HEK293 (cell line): ENCODE measurements around the gene OR56B1.

Experiments
- CTCF ChIA-PET: fragments of 350-600 bp; formaldehyde crosslinking; extraction: SDS; loops from one replicate; lab custom pipeline; 2021; ENCODE audit warnings: antibody characterized with exemption; lab: Yijun Ruan, JAX
- POLR2A ChIA-PET: fragments of 300-600 bp; formaldehyde crosslinking; extraction: SDS; loops from one replicate; lab custom pipeline; 2020; ENCODE audit warnings: antibody characterized with exemption, inconsistent platforms; lab: Yijun Ruan, JAX
- H3K27ac ChIP-seq: fragments of 200-500 bp; sonication (Bioruptor generic); 2 replicates; pipeline ENCODE4 v1.5.1; 2014; ENCODE audit warnings: low read depth, low read length, control low read depth, inconsistent platforms; ENCODE audit errors: extremely low read depth
- H3K36me3 ChIP-seq, 2 experiments: fragments of 200-500 bp in 1 of 2; sonication (Bioruptor generic) in 1 of 2; 1 replicate in 1 of 2; 2 replicates in 1 of 2; pipeline ENCODE4 v1.5.1; 2014 to 2017; ENCODE audit warnings: inconsistent platforms in 2 of 2, low read length in 2 of 2; ENCODE audit not compliant: control insufficient read depth in 2 of 2, insufficient read depth in 1 of 2
- H3K4me1 ChIP-seq: fragments of 200-500 bp; sonication (Bioruptor generic); 2 replicates; pipeline ENCODE4 v1.5.1; 2014; ENCODE audit warnings: mild to moderate bottlenecking, low read length, inconsistent platforms; ENCODE audit not compliant: control insufficient read depth, insufficient read depth
- H3K4me3 ChIP-seq: 2 replicates; pipeline ENCODE4 v1.5.1; 2011; ENCODE audit warnings: low read depth, mild to moderate bottlenecking, control low read depth, low read length, moderate library complexity
- H3K9me3 ChIP-seq: fragments of 200-500 bp; sonication (Bioruptor generic); 2 replicates; pipeline ENCODE4 v1.5.1; 2014; ENCODE audit warnings: low read depth, low read length, inconsistent platforms; ENCODE audit not compliant: control insufficient read depth, insufficient read depth
- BCL11B ChIP-seq: fragments of 450-650 bp; formaldehyde crosslinking; IDR thresholded peaks from 2 replicates; pipeline ENCODE4 v1.5.1; 2016; ENCODE audit warnings: low read depth, missing biosample characterization, missing genetic modification characterization
- EGR2 ChIP-seq: fragments of 450-650 bp; formaldehyde crosslinking; IDR thresholded peaks from 2 replicates; pipeline ENCODE4 v1.5.1; 2016; ENCODE audit warnings: low read depth, missing biosample characterization, missing genetic modification characterization
- GLIS1 ChIP-seq: fragments of 450-650 bp; formaldehyde crosslinking; IDR thresholded peaks from 2 replicates; pipeline ENCODE4 v1.5.1; 2016; ENCODE audit warnings: missing biosample characterization, missing genetic modification characterization
- GLIS2 ChIP-seq: fragments of 450-650 bp; formaldehyde crosslinking; IDR thresholded peaks from 2 replicates; pipeline ENCODE4 v1.5.1; 2016; ENCODE audit warnings: missing biosample characterization, missing genetic modification characterization
- YY1 ChIP-seq: fragments of 450-650 bp; formaldehyde crosslinking; IDR thresholded peaks from 2 replicates; pipeline ENCODE4 v1.5.1; 2018; ENCODE audit warnings: missing biosample characterization, missing genetic modification characterization
- ZBTB20 ChIP-seq: fragments of 450-650 bp; formaldehyde crosslinking; IDR thresholded peaks from 2 replicates; pipeline ENCODE4 v1.5.1; 2016; ENCODE audit warnings: missing biosample characterization, missing genetic modification characterization
- ZFP37 ChIP-seq: fragments of 450-650 bp; formaldehyde crosslinking; IDR thresholded peaks from 2 replicates; pipeline ENCODE4 v1.5.1; 2016; ENCODE audit warnings: missing biosample characterization, missing genetic modification characterization
- ZNF114 ChIP-seq: fragments of 450-650 bp; formaldehyde crosslinking; IDR thresholded peaks from 2 replicates; pipeline ENCODE4 v1.5.0; 2017; ENCODE audit warnings: missing biosample characterization, missing genetic modification characterization
- ZNF157 ChIP-seq: fragments of 450-650 bp; formaldehyde crosslinking; IDR thresholded peaks from 2 replicates; pipeline ENCODE4 v1.5.1; 2016; ENCODE audit warnings: missing biosample characterization, missing genetic modification characterization
- ZNF214 ChIP-seq: fragments of 450-650 bp; formaldehyde crosslinking; IDR thresholded peaks from 2 replicates; pipeline ENCODE4 v1.5.1; 2017; ENCODE audit warnings: missing biosample characterization, mild to moderate bottlenecking, missing genetic modification characterization, borderline replicate concordance
- ZNF266 ChIP-seq: fragments of 450-650 bp; formaldehyde crosslinking; IDR thresholded peaks from 2 replicates; pipeline ENCODE4 v1.5.1; 2016; ENCODE audit warnings: missing biosample characterization, missing genetic modification characterization, low read depth
- ZNF302 ChIP-seq: fragments of 450-650 bp; formaldehyde crosslinking; IDR thresholded peaks from 2 replicates; pipeline ENCODE4 v1.5.1; 2016; ENCODE audit warnings: missing biosample characterization, missing genetic modification characterization, low read depth
- ZNF354C ChIP-seq: fragments of 450-650 bp; formaldehyde crosslinking; IDR thresholded peaks from 2 replicates; pipeline ENCODE4 v1.5.1; 2016; ENCODE audit warnings: missing biosample characterization, missing genetic modification characterization, low read depth, borderline replicate concordance
- ZNF391 ChIP-seq: fragments of 450-650 bp; formaldehyde crosslinking; IDR thresholded peaks from 2 replicates; pipeline ENCODE4 v1.5.1; 2016; ENCODE audit warnings: low read depth, missing biosample characterization, missing genetic modification characterization, borderline replicate concordance
- ZNF404 ChIP-seq: fragments of 450-650 bp; formaldehyde crosslinking; IDR thresholded peaks from 2 replicates; pipeline ENCODE4 v1.5.1; 2017; ENCODE audit warnings: missing biosample characterization, missing genetic modification characterization
- ZNF529 ChIP-seq: fragments of 450-650 bp; formaldehyde crosslinking; IDR thresholded peaks from 2 replicates; pipeline ENCODE4 v1.5.1; 2017; ENCODE audit warnings: missing genetic modification characterization, missing biosample characterization; ENCODE audit not compliant: insufficient replicate concordance
- ZNF560 ChIP-seq: fragments of 450-650 bp; formaldehyde crosslinking; IDR thresholded peaks from 2 replicates; pipeline ENCODE4 v1.5.1; 2017; ENCODE audit warnings: missing biosample characterization, missing genetic modification characterization, borderline replicate concordance
- ZNF571 ChIP-seq: fragments of 450-650 bp; formaldehyde crosslinking; IDR thresholded peaks from 2 replicates; pipeline ENCODE4 v1.5.0; 2017; ENCODE audit warnings: missing biosample characterization, missing genetic modification characterization
- ZNF670 ChIP-seq: fragments of 450-650 bp; formaldehyde crosslinking; IDR thresholded peaks from 2 replicates; pipeline ENCODE4 v1.5.1; 2016; ENCODE audit warnings: missing biosample characterization, missing genetic modification characterization, low read depth
- ZNF785 ChIP-seq: fragments of 450-650 bp; formaldehyde crosslinking; IDR thresholded peaks from 2 replicates; pipeline ENCODE4 v1.5.1; 2016; ENCODE audit warnings: missing biosample characterization, missing genetic modification characterization
- ZNF837 ChIP-seq: fragments of 450-650 bp; formaldehyde crosslinking; IDR thresholded peaks from 2 replicates; pipeline ENCODE4 v1.5.1; 2016; ENCODE audit warnings: missing biosample characterization, missing genetic modification characterization
- TF ChIP-seq, protein P1 (sequence below): fragments of 450-650 bp; formaldehyde crosslinking; IDR thresholded peaks from 2 replicates; pipeline ENCODE4 v1.5.1; 2016; ENCODE audit warnings: missing biosample characterization, missing genetic modification characterization
- TF ChIP-seq, protein P2 (sequence below): fragments of 450-650 bp; formaldehyde crosslinking; IDR thresholded peaks from 2 replicates; pipeline ENCODE4 v1.5.1; 2016; ENCODE audit warnings: missing biosample characterization, missing genetic modification characterization
- TF ChIP-seq, protein P3 (sequence below): fragments of 450-650 bp; formaldehyde crosslinking; IDR thresholded peaks from 2 replicates; pipeline ENCODE4 v1.5.1; 2017; ENCODE audit warnings: missing biosample characterization, mild to moderate bottlenecking, missing genetic modification characterization, moderate library complexity

Gene OR56B1

DNA sequence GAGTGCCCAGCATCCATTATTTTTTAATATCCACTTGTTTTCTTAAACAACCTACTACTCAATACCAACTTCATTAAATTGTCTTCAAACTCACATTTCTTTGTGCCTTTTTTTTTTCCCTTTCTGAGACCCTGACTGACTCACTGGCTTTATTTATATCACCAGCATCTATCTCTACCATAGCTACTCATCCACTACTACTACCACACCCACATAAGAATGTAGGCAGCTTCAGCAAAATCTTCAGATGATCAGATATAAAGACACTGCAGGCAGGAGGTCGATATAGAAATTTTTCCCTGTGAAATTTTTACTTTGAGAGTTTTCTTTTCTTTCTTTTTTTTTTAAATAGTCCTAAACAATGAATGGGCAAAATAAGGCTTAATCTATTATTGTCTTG lies 2.2 kb downstream of the OR56B1 start:
- ChIA-PET CTCF (no interaction called here), POLR2A (no interaction called here)
- no peaks in the 10 kb centered on the region for H3K9me3 ChIP-seq
- no peak overlapping the region for H3K4me3 ChIP-seq
- no peaks in the 10 kb centered on the region for H3K4me1 ChIP-seq
- TF ChIP-seq GLIS1 (tag by site-specific recombination) (no peak), GLIS2 (tag by site-specific recombination) (no peak), ZBTB20 (tag by site-specific recombination) (no peak)
- H3K27ac ChIP-seq = no peak overlapping the region
- H3K36me3 ChIP-seq = no peaks in the 10 kb centered on the region

DNA sequence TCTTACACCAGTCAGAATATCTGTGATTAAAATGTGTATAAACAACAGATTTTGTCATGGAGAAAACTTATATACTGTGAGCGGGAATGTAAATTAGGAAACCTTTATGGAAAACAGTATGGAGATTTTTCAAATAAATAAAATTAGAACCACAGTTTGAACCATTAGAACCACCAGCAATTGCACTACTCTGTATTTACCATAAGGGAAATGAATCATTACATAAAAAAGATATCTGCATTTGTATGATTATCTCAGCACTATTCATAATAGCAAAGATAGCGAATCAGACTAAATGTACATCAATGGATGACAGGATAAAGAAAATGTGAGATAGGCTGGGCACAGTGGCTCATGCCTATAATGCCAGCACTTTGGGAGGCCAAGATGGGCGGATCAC lies 10.4 kb downstream of the OR56B1 start:
- TF ChIP-seq ZNF391 = no peak
- TF ChIP-seq ZNF157 = no peak
- no peak for TF ChIP-seq ZNF302 (tag by site-specific recombination)
- TF ChIP-seq ZNF266 (tag by site-specific recombination) = no peak
- H3K9me3 ChIP-seq = no peaks in the 10 kb centered on the region
- ChIA-PET POLR2A (no interaction called here), CTCF (no interaction called here)
- no peaks in the 10 kb centered on the region for H3K4me1 ChIP-seq
- no peaks in the 10 kb centered on the region for H3K36me3 ChIP-seq
- H3K27ac ChIP-seq = no peak overlapping the region
- H3K4me3 ChIP-seq = no peak overlapping the region

DNA sequence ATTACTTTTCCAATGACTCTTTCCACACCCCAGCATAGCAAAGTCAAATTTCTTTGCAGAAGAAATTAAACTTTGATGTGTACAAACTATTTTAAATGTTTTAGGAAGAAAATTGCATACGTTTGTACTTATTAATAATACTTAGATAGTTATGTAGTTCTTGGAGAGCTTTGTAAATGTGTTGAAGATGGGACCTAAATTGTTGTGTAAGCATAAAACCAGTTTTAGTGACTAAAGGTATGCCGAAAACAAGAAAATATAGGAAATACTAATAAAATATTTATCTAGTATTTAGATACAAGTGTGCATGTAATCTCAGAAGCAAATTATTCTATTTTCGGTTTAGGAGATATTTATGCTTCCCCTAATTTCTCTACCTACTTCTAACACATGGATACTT lies 13.6 kb downstream of the OR56B1 start:
- TF ChIP-seq ZNF114 (tag by site-specific recombination) (no peak), ZNF571 (no peak), ZNF670 (tag by site-specific recombination) (no peak), ZNF560 (tag by site-specific recombination) (no peak), ZNF785 (tag by site-specific recombination) (no peak), EGR2 (tag by site-specific recombination) (no peak), ZFP37 (tag by site-specific recombination) (no peak), ZNF837 (tag by site-specific recombination) (no peak), ZNF404 (no peak), ZNF354C (tag by site-specific recombination) (no peak), BCL11B (no peak), ZNF214 (no peak), ZNF529 (tag by site-specific recombination) (no peak), ZBTB20 (tag by site-specific recombination) (no peak), YY1 (tag by site-specific recombination) (no peak)
- TF ChIP-seq, protein P1, sequence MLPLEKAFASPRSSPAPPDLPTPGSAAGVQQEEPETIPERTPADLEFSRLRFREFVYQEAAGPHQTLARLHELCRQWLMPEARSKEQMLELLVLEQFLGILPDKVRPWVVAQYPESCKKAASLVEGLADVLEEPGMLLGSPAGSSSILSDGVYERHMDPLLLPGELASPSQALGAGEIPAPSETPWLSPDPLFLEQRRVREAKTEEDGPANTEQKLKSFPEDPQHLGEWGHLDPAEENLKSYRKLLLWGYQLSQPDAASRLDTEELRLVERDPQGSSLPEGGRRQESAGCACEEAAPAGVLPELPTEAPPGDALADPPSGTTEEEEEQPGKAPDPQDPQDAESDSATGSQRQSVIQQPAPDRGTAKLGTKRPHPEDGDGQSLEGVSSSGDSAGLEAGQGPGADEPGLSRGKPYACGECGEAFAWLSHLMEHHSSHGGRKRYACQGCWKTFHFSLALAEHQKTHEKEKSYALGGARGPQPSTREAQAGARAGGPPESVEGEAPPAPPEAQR (tag by site-specific recombination) = no peak
- TF ChIP-seq, protein P2, sequence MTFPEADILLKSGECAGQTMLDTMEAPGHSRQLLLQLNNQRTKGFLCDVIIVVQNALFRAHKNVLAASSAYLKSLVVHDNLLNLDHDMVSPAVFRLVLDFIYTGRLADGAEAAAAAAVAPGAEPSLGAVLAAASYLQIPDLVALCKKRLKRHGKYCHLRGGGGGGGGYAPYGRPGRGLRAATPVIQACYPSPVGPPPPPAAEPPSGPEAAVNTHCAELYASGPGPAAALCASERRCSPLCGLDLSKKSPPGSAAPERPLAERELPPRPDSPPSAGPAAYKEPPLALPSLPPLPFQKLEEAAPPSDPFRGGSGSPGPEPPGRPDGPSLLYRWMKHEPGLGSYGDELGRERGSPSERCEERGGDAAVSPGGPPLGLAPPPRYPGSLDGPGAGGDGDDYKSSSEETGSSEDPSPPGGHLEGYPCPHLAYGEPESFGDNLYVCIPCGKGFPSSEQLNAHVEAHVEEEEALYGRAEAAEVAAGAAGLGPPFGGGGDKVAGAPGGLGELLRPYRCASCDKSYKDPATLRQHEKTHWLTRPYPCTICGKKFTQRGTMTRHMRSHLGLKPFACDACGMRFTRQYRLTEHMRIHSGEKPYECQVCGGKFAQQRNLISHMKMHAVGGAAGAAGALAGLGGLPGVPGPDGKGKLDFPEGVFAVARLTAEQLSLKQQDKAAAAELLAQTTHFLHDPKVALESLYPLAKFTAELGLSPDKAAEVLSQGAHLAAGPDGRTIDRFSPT = no peak
- TF ChIP-seq, protein P3, sequence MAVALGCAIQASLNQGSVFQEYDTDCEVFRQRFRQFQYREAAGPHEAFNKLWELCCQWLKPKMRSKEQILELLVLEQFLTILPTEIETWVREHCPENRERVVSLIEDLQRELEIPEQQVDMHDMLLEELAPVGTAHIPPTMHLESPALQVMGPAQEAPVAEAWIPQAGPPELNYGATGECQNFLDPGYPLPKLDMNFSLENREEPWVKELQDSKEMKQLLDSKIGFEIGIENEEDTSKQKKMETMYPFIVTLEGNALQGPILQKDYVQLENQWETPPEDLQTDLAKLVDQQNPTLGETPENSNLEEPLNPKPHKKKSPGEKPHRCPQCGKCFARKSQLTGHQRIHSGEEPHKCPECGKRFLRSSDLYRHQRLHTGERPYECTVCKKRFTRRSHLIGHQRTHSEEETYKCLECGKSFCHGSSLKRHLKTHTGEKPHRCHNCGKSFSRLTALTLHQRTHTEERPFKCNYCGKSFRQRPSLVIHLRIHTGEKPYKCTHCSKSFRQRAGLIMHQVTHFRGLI = no peak
- no peaks in the 10 kb centered on the region for H3K9me3 ChIP-seq
- H3K27ac ChIP-seq = no peak overlapping the region
- ChIA-PET POLR2A (no interaction called here), CTCF (interaction anchor here (0.6 kb wide), 1 partner anchor 283 kb away, joined by 3 read pairs; no protein-coding TSS in a partner anchor)
- no peaks in the 10 kb centered on the region for H3K4me1 ChIP-seq
- no peaks in the 10 kb centered on the region for H3K36me3 ChIP-seq
- no peak overlapping the region for H3K4me3 ChIP-seq
